ENCODE measurements around the gene MEIOC.
"Not testable (repeated sequence)": the region's sequence is repeated elsewhere in the genome, so short reads cannot be mapped to it uniquely, and the experiment has no call there.

MEIOC gene

GRCh38 chr17:44618652-44619051 is 37.6 kb upstream of the MEIOC start:
- not testable (repeated sequence) for H3K9ac ChIP-seq (ENCODE audit: low read length); H3K4ac ChIP-seq (ENCODE audit: low read depth in 1 of 2, low read length in 2 of 2)
- WGBS, result 88% methylated on average over 9 of the region's 9 CpGs

GRCh38 chr17:44623070-44623725 is 33.1 kb upstream of the MEIOC start:
- no peak overlapping the region for H4K8ac ChIP-seq (ENCODE audit: low read length)
- peak overlapping the region; percentile 4 for H2AK5ac ChIP-seq (ENCODE audit: low read length, severe bottlenecking)

More at GRCh38 chr17:44618652-44619051, 37.6 kb upstream of the MEIOC start:
- peaks cover 0 to 11% of the 10 kb centered on the region in 2 experiments for H3K27me3 ChIP-seq (ENCODE audit: control insufficient read depth in 1 of 2, insufficient read depth in 1 of 2, low read length in 2 of 2)
- H3K9me3 ChIP-seq (ENCODE audit: control insufficient read depth, low read length); H3K4me2 ChIP-seq (ENCODE audit: low read length, poor library complexity, severe bottlenecking); H4K91ac ChIP-seq (ENCODE audit: low read length); H3K4me3 ChIP-seq (ENCODE audit: insufficient read depth in 1 of 2, low read depth in 1 of 2, low read length in 2 of 2); H2BK12ac ChIP-seq (ENCODE audit: low read length in 2 of 2); H3K36me3 ChIP-seq (ENCODE audit: control insufficient read depth in 1 of 2, insufficient read depth in 2 of 2, low read depth in 1 of 2, low read length in 2 of 2); DNase-seq; H3K18ac ChIP-seq (ENCODE audit: low read depth in 1 of 2, low read length in 2 of 2); H2AFZ ChIP-seq (ENCODE audit: low read depth, low read length); H2BK5ac ChIP-seq (ENCODE audit: low read depth, low read length, poor library complexity, severe bottlenecking); H3K79me1 ChIP-seq (replicated peaks; ENCODE audit: low read length, poor library complexity, severe bottlenecking); H2BK15ac ChIP-seq (ENCODE audit: low read depth, poor library complexity, severe bottlenecking); H4K8ac ChIP-seq (ENCODE audit: low read length); H2AK5ac ChIP-seq (ENCODE audit: low read length, severe bottlenecking); H3K14ac ChIP-seq (ENCODE audit: low read length in 2 of 2); H2BK120ac ChIP-seq (ENCODE audit: low read depth, low read length); H3K27ac ChIP-seq (ENCODE audit: low read length, poor library complexity, severe bottlenecking); H3K23ac ChIP-seq (ENCODE audit: low read length in 2 of 2); H3K4me1 ChIP-seq (ENCODE audit: control insufficient read depth, insufficient read depth, low read depth, low read length): not testable (repeated sequence)

GRCh38 chr17:44627513-44628242 is 28.6 kb upstream of the MEIOC start:
- no peak overlapping the region for H3K23ac ChIP-seq (ENCODE audit: low read length in 2 of 2)
- peak overlapping the region; percentile 17 for H2BK15ac ChIP-seq (ENCODE audit: low read depth, poor library complexity, severe bottlenecking)
- H4K91ac ChIP-seq (ENCODE audit: low read length), result peak overlapping the region; percentile 75
- DNase-seq, result no peak
- H3K27me3 ChIP-seq (ENCODE audit: control insufficient read depth in 1 of 2, insufficient read depth in 1 of 2, low read length in 2 of 2), result peaks cover 0 to 5% of the 10 kb centered on the region in 2 experiments
- H3K18ac ChIP-seq (ENCODE audit: low read depth in 1 of 2, low read length in 2 of 2), result peak overlapping the region; percentile 37 to 58
- H3K4me3 ChIP-seq (ENCODE audit: insufficient read depth in 1 of 2, low read depth in 1 of 2, low read length in 2 of 2), result no peak overlapping the region
- H4K8ac ChIP-seq (ENCODE audit: low read length), result peak overlapping the region; percentile 99
- no peaks in the 10 kb centered on the region for H3K36me3 ChIP-seq (ENCODE audit: control insufficient read depth in 1 of 2, insufficient read depth in 2 of 2, low read depth in 1 of 2, low read length in 2 of 2)
- H3K14ac ChIP-seq (ENCODE audit: low read length in 2 of 2), result no peak overlapping the region
- 87% methylated on average over 7 of the region's 9 CpGs for WGBS
- no peaks in the 10 kb centered on the region for H3K79me1 ChIP-seq (replicated peaks; ENCODE audit: low read length, poor library complexity, severe bottlenecking)
- peak overlapping the region; percentile 78 to 87 for H3K4ac ChIP-seq (ENCODE audit: low read depth in 1 of 2, low read length in 2 of 2)
- peak overlapping the region; percentile 84 for H3K27ac ChIP-seq (ENCODE audit: low read length, poor library complexity, severe bottlenecking)
- peak overlapping the region; percentile 55 for H3K4me2 ChIP-seq (ENCODE audit: low read length, poor library complexity, severe bottlenecking)
- H2BK12ac ChIP-seq (ENCODE audit: low read length in 2 of 2), result peak overlapping the region; percentile 34 to 89
- peaks cover 22% of the 10 kb centered on the region for H3K4me1 ChIP-seq (ENCODE audit: control insufficient read depth, insufficient read depth, low read depth, low read length)
- H3K9ac ChIP-seq (ENCODE audit: low read length), result no peak overlapping the region
- H2BK120ac ChIP-seq (ENCODE audit: low read depth, low read length), result peak overlapping the region; percentile 46
- peak overlapping the region; percentile 83 for H2BK5ac ChIP-seq (ENCODE audit: low read depth, low read length, poor library complexity, severe bottlenecking)
- H3K9me3 ChIP-seq (ENCODE audit: control insufficient read depth, low read length), result peaks cover 5% of the 10 kb centered on the region
- peak overlapping the region; percentile 99 for H2AK5ac ChIP-seq (ENCODE audit: low read length, severe bottlenecking)
- no peak overlapping the region for H2AFZ ChIP-seq (ENCODE audit: low read depth, low read length)

More at GRCh38 chr17:44623070-44623725, 33.1 kb upstream of the MEIOC start:
- H3K79me1 ChIP-seq (replicated peaks; ENCODE audit: low read length, poor library complexity, severe bottlenecking), result no peaks in the 10 kb centered on the region
- WGBS, result 70% methylated on average over 6 of the region's 6 CpGs
- no peak overlapping the region for H2BK5ac ChIP-seq (ENCODE audit: low read depth, low read length, poor library complexity, severe bottlenecking)
- no peak for DNase-seq
- no peak overlapping the region for H3K23ac ChIP-seq (ENCODE audit: low read length in 2 of 2)
- no peaks in the 10 kb centered on the region for H3K36me3 ChIP-seq (ENCODE audit: control insufficient read depth in 1 of 2, insufficient read depth in 2 of 2, low read depth in 1 of 2, low read length in 2 of 2)
- H3K18ac ChIP-seq (ENCODE audit: low read depth in 1 of 2, low read length in 2 of 2), result no peak overlapping the region
- H2BK120ac ChIP-seq (ENCODE audit: low read depth, low read length), result no peak overlapping the region
- H2BK15ac ChIP-seq (ENCODE audit: low read depth, poor library complexity, severe bottlenecking), result no peak overlapping the region
- no peak overlapping the region for H3K9ac ChIP-seq (ENCODE audit: low read length)
- no peak overlapping the region for H3K4ac ChIP-seq (ENCODE audit: low read depth in 1 of 2, low read length in 2 of 2)
- no peak overlapping the region for H4K91ac ChIP-seq (ENCODE audit: low read length)
- H3K27ac ChIP-seq (ENCODE audit: low read length, poor library complexity, severe bottlenecking), result no peak overlapping the region
- H3K14ac ChIP-seq (ENCODE audit: low read length in 2 of 2), result no peak overlapping the region
- H2BK12ac ChIP-seq (ENCODE audit: low read length in 2 of 2), result no peak overlapping the region
- no peak overlapping the region for H3K4me3 ChIP-seq (ENCODE audit: insufficient read depth in 1 of 2, low read depth in 1 of 2, low read length in 2 of 2)
- peaks cover 17% of the 10 kb centered on the region for H3K4me1 ChIP-seq (ENCODE audit: control insufficient read depth, insufficient read depth, low read depth, low read length)
- peaks cover 0 to 15% of the 10 kb centered on the region in 2 experiments for H3K27me3 ChIP-seq (ENCODE audit: control insufficient read depth in 1 of 2, insufficient read depth in 1 of 2, low read length in 2 of 2)
- peaks cover 5% of the 10 kb centered on the region for H3K9me3 ChIP-seq (ENCODE audit: control insufficient read depth, low read length)
- H2AFZ ChIP-seq (ENCODE audit: low read depth, low read length), result no peak overlapping the region
- H3K4me2 ChIP-seq (ENCODE audit: low read length, poor library complexity, severe bottlenecking), result no peak overlapping the region
